Measurements from ENCODE around the gene DVL1. TPM values are rescaled to one million over a fixed set of nuclear protein-coding genes. Genes with fewer than 3 reads are reported as not detected.
A peak's percentile ranks its signal among the peaks of the same experiment; 100 is the strongest.

DVL1 gene
- total RNA-seq, 2 donors from 2014 or later: 46.2 to 48.0 TPM

DNA sequence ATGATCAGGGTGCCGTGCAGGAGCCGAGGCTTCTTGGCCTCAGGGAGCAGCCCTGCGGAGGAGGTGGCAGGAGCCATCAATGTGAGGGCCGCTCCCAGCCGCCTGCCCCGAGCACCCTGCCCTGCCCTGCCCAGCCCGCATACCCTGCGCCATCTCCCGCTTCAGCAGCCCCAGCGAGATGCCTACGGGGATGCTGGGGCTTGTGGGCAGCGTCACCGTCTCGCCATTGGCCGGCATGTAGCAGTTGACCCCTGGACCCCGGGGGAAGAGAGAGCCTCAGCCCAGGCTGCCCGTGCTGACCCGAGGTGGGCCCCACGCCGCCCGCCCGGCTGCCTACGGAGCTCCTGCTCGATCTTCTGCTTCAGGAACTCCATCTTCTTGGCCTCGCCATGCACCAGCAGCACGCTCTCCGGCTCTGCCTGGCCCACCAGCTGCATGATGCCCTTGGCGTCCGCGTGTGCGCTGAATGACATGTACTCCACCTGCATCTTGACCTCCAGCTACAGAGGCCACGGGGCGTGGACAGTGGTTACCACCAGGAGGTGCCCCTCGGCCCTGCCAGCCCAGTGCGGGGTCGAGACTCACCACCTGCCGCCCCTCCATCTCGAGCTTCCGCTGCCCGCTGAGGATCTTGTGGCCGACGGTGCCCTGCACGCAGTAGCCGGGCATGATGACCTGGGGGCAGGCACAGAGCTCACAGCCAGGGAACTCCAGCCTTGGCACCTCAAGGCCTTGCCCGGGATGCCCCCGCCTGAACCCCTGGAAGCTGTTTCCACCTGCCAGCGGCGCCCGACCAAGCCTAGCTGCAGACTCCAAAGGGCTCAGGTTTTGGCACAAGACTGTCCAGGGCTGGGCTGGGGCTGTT, 36.5 kb downstream of the DVL1 start:
- H3K9me3 Mint-ChIP-seq: no peaks in the 10 kb centered on the region
- H3K4me1 Mint-ChIP-seq: no peaks in the 10 kb centered on the region
- no peak overlapping the region for H3K27ac Mint-ChIP-seq
- no peak for ATAC-seq (replicated peaks)
- H3K4me3 Mint-ChIP-seq: no peak overlapping the region
- peaks cover 49% of the 10 kb centered on the region for H3K36me3 Mint-ChIP-seq (ENCODE audit: low read depth)
- H3K27me3 Mint-ChIP-seq: no peaks in the 10 kb centered on the region

DNA sequence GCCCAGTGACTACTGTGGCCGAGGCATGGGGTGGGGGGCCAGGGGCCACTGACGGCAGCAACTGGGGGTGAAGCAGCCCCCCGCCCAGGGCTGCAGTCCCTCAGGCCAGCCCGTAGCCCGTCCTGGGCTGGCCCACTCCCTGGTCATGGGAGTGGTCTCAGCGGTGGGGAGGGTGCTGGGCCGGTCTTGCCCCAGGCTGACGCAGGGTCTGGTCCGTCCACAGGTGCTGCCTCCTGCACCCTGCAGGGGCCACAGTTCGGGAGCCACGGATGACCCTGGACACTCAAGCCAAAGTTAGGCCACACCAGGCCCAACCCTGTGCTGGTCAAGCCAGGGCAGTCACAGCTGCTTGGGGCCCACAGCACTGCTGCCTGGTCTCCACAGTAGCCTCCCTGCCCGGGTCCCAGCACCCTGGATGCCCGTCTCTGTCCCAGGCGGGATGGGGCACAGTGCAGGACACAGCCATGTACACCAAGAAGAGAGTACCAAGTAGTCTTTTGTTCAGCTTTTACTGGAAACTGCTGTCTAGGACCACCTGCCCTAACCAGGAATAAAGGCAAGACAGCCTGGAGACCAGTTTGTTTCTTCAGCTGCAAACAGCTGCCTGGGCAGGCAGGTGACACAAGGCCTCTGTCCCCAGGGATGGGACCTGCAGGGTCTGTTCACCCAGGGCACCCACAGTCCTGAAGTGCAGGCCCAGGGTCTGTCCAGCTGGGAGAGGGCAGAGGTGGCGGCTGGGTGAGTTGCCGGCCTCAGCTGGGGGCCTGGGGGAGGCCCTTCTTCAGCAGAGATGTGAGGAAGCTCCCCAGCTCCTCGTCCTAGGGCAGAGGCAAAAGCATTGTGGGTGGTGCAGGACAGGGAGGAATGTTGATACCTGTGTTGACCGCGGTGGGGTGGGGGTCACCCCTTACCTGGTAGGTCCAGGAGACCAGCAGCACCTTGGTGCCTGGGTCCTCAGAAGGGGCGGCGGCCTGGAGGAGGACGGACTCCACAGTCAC, 37.8 kb downstream of the DVL1 start:
- Mint-ChIP-seq H3K9me3 (no peaks in the 10 kb centered on the region), H3K27ac (no peak overlapping the region), H3K27me3 (no peaks in the 10 kb centered on the region), H3K36me3 (ENCODE audit: low read depth) (peaks cover 38% of the 10 kb centered on the region), H3K4me1 (no peaks in the 10 kb centered on the region), H3K4me3 (peak overlapping the region; percentile 69)
- no peak for ATAC-seq (replicated peaks)

DNA sequence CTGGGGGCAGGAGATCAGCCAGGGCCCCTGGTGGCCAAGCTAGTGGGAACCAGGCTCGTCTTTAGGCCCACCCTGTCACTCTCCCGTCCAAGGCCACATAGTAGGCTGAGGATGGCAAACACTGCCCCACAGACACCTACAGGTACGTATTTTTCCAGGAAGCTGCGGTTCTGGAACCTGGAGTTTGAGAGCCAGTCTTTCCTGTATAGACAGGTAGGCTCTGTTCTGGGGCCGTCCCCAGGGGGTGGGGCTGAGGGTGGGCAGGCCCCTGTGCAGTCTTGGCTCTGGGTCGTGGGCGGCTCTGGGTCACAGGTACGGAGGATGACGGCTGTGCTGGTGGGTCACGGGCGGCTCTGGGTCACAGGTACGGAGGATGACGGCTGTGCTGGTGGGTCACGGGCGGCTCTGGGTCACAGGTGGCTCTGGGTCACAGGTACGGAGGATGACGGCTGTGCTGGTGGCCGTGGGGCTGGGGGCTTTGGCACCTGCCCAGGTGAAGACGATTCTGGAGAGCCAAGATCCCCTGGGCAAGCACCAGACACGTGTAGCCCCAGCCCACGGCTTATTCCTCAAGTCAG, 38.7 kb downstream of the DVL1 start:
- H3K27ac Mint-ChIP-seq: no peak overlapping the region
- no peaks in the 10 kb centered on the region for H3K27me3 Mint-ChIP-seq
- peaks cover 31% of the 10 kb centered on the region for H3K36me3 Mint-ChIP-seq (ENCODE audit: low read depth)
- no peak for ATAC-seq (replicated peaks)
- peak overlapping the region; percentile 69 for H3K4me3 Mint-ChIP-seq
- H3K9me3 Mint-ChIP-seq: no peaks in the 10 kb centered on the region
- no peaks in the 10 kb centered on the region for H3K4me1 Mint-ChIP-seq

DNA sequence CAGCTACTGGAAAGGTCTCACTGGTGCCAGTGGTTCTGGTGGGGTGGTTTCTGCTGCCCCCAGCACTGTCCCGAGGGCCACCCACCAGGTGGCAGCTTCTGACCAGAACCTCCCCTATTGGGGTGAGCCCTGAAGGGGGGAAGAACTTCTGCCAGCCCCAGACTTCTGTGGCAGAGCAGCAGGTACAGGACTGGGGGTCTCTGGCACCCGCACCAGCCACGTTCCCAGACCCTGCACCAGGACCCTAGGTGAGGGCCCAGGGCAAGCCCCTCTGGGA, 39.2 kb downstream of the DVL1 start:
- peaks cover 26% of the 10 kb centered on the region for H3K36me3 Mint-ChIP-seq (ENCODE audit: low read depth)
- H3K4me3 Mint-ChIP-seq: peak overlapping the region; percentile 69
- H3K27me3 Mint-ChIP-seq: no peaks in the 10 kb centered on the region
- ATAC-seq (replicated peaks): no peak
- H3K4me1 Mint-ChIP-seq: no peaks in the 10 kb centered on the region
- no peaks in the 10 kb centered on the region for H3K9me3 Mint-ChIP-seq
- H3K27ac Mint-ChIP-seq: no peak overlapping the region

DNA sequence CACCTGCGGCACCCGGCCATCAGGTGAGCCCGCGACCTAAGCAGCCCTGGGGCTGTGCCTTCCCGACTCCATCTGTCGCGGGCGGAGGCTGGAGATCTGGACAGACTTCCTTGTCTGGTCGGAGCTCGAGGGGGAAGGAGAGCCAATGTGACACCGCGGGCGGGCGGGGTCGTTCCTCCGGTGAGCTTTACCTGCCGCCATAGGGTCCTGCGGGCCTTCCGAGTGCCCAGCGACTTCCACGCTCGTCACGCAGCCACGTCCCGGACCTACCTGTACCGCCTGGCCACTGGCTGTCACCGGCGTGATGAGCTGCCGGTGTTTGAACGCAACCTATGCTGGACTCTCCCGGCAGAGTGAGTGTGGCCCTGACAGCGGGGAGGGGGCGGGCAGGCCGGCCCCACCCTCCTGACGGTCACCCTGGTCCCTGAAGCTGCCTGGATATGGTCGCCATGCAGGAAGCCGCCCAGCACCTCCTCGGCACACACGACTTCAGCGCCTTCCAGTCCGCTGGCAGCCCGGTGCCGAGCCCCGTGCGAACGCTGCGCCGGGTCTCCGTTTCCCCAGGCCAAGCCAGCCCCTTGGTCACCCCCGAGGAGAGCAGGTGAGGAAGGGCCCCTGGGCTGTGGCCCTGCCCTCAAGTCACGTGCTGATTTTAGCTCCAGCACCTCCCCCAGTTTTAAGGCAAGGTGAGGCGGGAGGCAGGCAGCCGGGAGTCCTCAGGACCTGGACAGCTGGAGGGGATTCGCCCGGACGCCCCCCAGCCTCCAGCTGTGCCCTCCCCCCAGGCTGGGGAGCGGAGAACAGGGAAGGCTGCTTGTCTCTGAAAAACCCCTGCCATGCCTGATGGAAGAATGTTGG, 39.7 kb downstream of the DVL1 start:
- peaks cover 22% of the 10 kb centered on the region for H3K36me3 Mint-ChIP-seq (ENCODE audit: low read depth)
- H3K27ac Mint-ChIP-seq: no peak overlapping the region
- no peaks in the 10 kb centered on the region for H3K4me1 Mint-ChIP-seq
- H3K9me3 Mint-ChIP-seq: no peaks in the 10 kb centered on the region
- H3K4me3 Mint-ChIP-seq: peak overlapping the region; percentile 69
- no peaks in the 10 kb centered on the region for H3K27me3 Mint-ChIP-seq
- no peak for ATAC-seq (replicated peaks)

DNA sequence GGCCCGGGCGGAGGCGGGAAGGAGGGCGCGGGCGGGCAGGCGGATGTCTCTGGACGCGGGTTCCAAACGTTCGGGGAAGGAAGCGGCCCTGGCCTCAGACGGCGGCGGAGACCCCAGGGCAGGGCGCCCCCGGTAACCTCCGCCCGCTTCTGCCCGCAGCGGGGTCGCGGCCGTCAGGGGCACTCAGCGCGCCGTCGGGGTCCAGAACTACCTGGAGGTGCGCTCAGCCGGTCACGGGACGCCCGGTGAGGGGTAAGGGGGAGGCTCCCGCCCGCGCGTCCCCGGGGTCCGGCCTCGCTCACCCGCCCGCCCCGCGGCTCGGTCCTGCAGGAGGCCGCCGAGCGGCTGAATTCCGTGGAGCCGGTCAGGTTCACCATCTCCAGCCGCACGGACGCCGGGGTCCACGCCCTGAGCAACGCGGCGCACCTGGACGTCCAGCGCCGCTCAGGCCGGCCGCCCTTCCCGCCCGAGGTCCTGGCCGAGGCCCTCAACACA, 40.4 kb downstream of the DVL1 start:
- no peaks in the 10 kb centered on the region for H3K4me1 Mint-ChIP-seq
- H3K36me3 Mint-ChIP-seq (ENCODE audit: low read depth): peaks cover 20% of the 10 kb centered on the region
- H3K27me3 Mint-ChIP-seq: no peaks in the 10 kb centered on the region
- ATAC-seq (replicated peaks): no peak
- no peak overlapping the region for H3K27ac Mint-ChIP-seq
- H3K4me3 Mint-ChIP-seq: peak overlapping the region; percentile 69
- H3K9me3 Mint-ChIP-seq: no peaks in the 10 kb centered on the region

DNA sequence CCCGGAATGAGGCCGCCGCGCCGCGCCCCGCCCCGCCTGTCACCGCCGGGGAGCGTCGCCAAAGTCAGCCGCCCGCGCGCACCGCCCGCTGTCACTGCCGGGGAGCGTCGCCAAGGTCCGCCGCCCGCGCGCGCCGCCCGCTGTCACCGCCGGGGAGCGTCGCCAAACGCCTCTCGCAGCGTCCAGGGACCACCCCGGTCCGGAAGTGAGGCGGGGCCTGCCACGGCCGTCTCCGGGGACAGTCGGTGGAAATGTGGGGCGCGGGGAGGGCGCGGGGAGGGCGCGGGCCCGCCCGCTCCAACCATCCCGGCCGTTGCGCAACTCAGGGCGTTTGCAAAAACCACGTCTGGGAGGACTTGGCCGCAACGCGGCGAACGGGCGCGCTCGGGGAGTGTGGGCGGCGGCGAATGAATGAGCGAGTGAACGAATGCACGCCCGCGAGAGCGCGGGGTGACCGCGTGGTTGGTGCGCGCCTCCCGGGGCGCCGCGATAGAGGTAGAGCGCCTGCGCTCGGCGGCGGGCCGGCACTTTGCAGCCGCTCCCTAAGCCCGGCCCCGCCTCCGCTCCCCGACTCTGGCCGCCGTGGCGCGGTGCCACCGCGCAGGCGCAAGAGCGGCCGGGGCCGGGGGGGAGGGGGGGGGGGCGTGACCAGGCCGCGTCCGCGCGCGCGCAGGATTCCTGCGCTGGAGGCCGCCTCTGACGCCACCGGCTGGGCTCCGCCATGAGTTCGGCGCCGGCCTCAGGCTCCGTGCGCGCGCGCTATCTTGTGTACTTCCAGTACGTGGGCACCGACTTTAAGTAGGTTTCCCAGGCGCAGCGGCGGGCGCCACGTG, 41.1 kb downstream of the DVL1 start, which contains the start of the genes ACAP3 and PUSL1:
Gene ACAP3 (minus strand): TSS at position 8 of the 833 bp plus-strand sequence. CDS start 115 bp downstream, outside the sequence.
Gene PUSL1 (plus strand): TSS at position 675 of the 833 bp plus-strand sequence. CDS start 47 bp downstream, at position 722.
- H3K4me3 Mint-ChIP-seq: peak within 1 kb of the TSS; percentile 86
- peak within 1 kb of the TSS; percentile 84 for H3K27ac Mint-ChIP-seq
- ATAC-seq (replicated peaks): peak; percentile 79
- no peaks in the 10 kb centered on the region for H3K4me1 Mint-ChIP-seq
- H3K9me3 Mint-ChIP-seq: no peaks in the 10 kb centered on the region
- H3K27me3 Mint-ChIP-seq: no peaks in the 10 kb centered on the region
- peaks cover 14% of the 10 kb centered on the region for H3K36me3 Mint-ChIP-seq (ENCODE audit: low read depth)

DNA sequence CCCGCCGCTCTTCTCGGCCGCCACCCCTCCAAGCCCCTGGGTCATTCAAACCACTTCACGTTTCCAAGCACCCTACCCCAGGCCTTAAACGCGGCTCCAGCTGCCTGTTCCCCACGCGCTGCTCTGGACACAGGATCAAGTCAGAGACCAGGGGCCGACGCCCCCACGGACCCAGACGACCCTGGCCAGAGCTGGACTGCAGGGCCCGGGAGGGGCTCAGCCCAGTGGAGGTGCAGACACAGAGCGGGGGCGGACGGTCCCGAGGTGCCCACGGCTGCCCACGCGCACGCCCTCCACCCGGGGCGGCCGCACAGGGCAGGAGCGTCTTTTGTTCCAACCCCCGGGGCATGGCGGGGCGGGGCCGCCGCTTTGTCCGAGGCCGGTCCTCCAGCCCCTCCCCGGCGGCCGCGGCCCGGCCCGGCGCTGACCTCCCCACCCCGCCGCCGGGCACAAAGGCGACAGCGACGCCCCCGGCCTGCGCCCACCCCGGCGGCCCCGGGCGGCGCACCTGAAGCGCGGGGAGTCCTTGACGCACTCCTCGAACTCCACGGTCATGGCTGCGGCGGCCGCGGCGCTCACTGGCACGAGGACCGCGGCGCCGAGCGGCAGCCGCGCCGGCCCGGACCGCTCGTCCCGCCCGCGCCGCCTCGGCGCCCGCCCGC, 41.8 kb downstream of the DVL1 start:
- peak overlapping the region; percentile 86 for H3K4me3 Mint-ChIP-seq
- H3K36me3 Mint-ChIP-seq (ENCODE audit: low read depth): peaks cover 7% of the 10 kb centered on the region
- peak overlapping the region; percentile 84 for H3K27ac Mint-ChIP-seq
- no peaks in the 10 kb centered on the region for H3K4me1 Mint-ChIP-seq
- no peaks in the 10 kb centered on the region for H3K9me3 Mint-ChIP-seq
- no peak for ATAC-seq (replicated peaks)
- no peaks in the 10 kb centered on the region for H3K27me3 Mint-ChIP-seq

DNA sequence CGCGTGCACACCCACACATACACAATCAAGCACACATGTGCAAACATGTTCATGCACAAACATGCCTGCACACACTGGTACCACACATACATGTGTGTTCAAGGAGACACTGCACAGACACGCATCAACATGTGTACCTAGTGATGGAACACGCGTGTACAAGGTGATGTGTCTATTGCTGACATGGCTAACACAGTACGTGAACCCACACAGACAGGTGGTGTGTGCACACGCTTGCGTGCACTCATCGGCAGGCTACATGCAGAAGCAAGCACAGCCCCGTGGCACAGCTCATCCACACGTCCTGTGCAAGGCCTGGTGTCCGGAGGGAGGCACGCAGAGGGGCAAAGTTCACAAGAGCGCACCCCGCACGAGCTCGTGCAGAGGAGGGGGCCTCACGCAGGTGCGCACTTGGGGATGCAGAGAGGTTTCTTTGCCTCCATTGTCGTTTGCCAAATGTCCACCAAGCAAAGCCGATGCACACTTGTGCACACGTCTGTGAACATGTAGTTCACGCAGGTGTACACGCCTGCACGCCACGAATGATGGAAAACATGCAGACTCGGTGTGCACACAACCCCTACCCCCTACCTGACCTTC, 42.5 kb downstream of the DVL1 start:
- Mint-ChIP-seq H3K27me3 (no peaks in the 10 kb centered on the region), H3K4me1 (no peaks in the 10 kb centered on the region), H3K9me3 (no peaks in the 10 kb centered on the region), H3K4me3 (peak overlapping the region; percentile 86), H3K36me3 (ENCODE audit: low read depth) (peaks cover 7% of the 10 kb centered on the region), H3K27ac (peak overlapping the region; percentile 84)
- no peak for ATAC-seq (replicated peaks)

DNA sequence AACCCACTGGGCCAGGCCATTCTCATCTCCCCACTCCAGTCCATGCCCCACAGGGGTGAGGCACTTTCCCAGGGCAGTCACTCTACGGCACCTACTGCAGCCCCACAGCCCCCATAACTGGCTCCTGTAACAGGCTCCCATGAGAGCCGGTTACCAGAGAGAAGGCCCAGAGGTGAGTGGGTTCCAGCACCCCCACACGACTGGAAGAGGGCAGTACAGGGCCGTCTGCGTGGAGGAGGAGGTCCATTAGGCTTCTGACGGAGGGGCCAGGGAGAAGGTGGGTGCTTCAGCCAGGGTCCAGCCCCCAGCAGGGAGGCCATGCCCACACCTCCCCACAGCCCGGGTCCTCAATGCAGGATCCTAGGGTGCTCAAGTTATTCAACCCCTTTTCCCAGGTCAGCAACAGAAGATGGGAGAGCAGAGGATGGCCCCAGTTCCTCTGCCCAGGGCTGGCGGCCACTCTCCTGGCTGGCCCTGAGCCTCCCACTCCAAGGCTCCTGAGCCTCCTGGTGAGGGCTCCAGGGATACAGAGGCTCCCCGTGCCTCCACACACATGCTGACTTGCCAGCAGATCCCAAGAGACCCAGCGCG, 43.1 kb downstream of the DVL1 start:
- no peak for ATAC-seq (replicated peaks)
- Mint-ChIP-seq H3K9me3 (no peaks in the 10 kb centered on the region), H3K36me3 (ENCODE audit: low read depth) (peaks cover 1% of the 10 kb centered on the region), H3K4me1 (no peaks in the 10 kb centered on the region), H3K27ac (peak overlapping the region; percentile 84), H3K4me3 (peak overlapping the region; percentile 86), H3K27me3 (no peaks in the 10 kb centered on the region)

DNA sequence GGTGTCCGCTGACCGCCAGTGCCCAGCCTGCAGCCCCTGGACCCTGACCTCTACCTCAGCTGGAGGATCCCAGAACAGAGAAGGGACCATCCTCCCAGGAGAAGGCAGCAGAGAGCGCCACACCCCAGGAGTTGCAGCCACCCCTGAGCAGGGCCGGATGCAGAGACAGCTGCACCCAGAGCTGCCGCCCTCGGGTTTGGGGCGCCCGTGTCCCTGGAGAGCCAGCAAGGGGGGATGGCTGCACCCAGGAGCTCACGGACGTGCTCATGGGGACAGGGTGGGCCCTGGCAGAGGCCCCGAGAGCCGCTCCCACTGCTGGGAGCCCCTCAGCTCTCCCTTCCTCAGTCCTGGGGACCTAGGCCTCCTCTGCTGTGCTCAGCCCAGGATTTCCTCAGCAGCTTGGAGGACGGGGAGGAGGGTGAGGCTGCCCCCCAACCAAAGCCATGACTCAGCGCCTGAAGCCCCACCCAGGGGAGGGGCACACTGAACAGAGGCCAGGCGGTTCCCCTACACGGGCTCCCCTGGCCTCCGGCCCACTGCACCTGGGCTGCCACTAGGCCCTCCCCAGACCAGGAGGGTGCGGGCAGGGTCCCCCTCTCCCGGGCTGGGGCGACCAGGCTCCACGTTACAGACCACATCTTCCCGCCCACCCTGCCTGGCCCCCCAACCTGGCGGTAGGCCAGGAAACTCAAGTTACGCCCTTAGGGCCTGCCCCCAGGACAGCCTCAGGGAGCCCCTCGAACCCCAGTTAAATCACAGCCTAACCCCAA, 43.7 kb downstream of the DVL1 start:
- Mint-ChIP-seq H3K4me1 (no peaks in the 10 kb centered on the region), H3K9me3 (no peaks in the 10 kb centered on the region), H3K36me3 (ENCODE audit: low read depth) (no peaks in the 10 kb centered on the region), H3K27me3 (no peaks in the 10 kb centered on the region), H3K27ac (peak overlapping the region; percentile 84), H3K4me3 (peak overlapping the region; percentile 86)
- no peak for ATAC-seq (replicated peaks)

All from activated T-helper 17 cell treated with anti-CD3 and anti-CD28 coated beads, Interleukin-2, amount 50 U/mL, for 72 hours (primary cell).